Activated T-cell treated with anti-CD3 and anti-CD28 coated beads, Interleukin-2, amount 50 U/mL, for 1 hour (primary cell): ENCODE data around the gene FGR.
A peak's percentile ranks its signal among the peaks of the same experiment; 100 is the strongest.

Experiments
- DNase-seq: peaks from one replicate; pipeline ENCODE4 v3.0.0-alpha.2; 2020

The FGR gene

DNA sequence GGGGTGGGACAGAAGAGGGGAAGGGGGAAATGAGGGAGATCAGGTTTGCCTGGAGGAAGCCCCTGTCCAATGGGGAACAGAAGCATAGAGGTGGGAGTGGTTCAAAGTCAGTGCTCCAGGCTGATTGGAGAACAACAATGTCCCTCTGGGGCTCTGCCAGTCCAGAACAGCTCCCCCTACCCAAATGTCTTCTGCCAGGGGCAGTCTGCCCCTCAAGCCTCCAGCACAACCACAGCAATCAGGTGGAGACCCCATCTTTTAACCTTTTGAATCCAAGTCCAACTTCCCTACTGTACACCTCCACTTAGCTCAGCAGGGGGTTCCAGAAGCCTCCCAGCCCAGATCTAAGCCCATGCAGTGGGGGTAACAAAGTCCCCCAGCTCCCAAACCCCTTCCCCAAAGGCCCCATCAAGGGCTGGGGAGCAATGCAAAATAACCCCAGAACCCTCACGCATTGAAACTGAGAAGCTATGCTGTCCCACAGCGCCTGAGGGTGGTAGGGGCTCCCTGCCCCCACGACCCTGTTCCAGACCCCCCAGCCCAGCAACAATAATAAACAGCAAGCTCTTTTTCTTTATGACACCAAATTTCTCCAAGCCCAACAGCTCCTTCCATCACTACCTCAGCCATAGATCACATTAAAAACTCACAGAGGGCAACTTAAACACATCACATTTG lies 34.3 kb downstream of the FGR start:
- no peak for DNase-seq

DNA sequence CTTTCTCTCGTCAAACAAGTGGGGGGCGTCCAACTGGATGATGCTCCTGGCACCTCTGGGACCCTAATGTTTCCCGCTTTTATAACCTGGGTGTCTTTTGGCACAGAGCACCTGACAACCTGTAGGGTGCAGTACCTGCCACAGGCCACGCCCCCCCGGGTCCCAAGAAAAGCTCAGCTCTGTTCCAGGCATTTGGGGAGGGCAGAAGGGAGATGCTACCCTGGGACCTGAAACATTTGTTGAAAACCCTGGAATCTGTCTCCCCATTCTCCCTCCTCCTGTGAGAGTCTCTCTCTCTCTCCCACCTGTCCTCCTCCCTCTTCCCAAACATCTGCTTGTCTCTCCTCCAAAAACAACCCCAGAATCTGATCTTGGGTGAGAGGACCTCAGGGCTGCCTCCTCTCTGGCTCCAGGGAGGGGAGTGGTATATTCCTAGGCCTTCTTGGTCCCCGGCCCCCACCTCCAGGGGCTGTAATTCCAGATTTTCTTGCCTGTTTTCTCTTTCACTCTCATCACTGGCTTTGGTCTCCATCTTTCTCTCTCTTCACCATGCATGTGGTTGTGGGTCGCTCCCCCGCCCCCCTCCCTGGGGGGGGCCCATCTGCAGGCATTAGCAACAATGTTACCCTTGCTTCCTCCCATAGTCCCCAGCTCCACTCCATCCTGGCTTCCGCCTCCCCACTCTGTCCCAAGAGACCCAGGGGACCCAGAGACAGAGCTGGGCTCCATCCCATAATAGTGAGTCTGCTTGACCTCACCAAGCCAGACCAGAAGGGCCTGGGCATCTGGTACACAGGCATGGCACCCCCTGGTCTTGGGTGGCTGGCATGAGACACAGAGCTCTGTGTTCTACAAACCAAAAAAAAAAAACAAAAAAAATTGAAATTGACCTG lies 35.1 kb downstream of the FGR start:
- DNase-seq = no peak

DNA sequence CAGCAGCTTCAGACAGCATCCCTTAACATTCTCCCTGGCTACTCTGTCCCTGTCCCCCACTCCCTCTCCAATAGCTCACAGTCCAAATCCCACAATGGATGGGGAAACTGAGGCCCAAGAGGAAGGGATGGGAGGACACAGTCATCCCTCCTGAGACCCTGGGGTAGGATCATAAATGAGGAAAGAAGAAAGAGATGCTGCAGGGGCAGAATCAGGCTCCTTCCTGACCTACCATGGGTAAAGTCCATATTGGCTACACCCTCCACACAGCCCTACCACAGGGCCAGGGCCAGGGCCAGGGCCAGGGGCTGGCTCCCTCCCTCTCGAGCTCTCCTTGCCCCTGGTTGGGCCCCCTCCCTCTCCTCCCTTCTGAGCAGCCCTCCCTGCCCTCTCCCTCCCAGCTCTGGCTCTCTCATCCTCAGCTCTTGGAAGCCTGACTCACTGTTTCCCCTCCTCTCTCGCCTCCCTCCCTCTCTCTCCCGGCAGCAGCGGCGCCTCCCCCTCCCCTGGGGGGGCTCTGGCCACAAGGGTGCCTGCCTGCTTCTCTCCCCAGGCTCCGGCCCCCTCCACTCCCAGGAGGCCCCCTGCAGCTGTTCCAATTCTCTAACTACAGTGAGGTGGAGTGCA lies 36.0 kb downstream of the FGR start:
- peak; percentile 59 for DNase-seq

DNA sequence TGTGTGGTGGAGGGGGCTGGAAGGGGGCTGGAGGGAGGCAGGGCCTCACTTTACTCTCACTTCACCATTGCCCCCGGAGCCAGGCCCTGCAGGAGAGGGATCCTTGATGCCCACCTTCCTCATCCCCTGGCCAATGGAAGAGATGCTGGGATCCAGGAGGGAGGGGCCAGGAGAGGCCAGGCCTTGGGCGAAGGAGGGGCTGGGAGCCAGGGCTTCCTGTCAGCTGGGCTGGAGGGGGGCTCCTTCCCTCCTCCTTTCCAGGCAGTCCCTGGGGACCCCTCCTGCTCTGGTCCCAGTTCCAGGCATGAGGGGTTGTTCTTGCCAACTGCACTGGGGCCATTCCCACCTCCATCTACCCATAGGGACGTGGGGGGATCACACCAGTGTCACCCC lies 36.7 kb downstream of the FGR start:
- no peak for DNase-seq

DNA sequence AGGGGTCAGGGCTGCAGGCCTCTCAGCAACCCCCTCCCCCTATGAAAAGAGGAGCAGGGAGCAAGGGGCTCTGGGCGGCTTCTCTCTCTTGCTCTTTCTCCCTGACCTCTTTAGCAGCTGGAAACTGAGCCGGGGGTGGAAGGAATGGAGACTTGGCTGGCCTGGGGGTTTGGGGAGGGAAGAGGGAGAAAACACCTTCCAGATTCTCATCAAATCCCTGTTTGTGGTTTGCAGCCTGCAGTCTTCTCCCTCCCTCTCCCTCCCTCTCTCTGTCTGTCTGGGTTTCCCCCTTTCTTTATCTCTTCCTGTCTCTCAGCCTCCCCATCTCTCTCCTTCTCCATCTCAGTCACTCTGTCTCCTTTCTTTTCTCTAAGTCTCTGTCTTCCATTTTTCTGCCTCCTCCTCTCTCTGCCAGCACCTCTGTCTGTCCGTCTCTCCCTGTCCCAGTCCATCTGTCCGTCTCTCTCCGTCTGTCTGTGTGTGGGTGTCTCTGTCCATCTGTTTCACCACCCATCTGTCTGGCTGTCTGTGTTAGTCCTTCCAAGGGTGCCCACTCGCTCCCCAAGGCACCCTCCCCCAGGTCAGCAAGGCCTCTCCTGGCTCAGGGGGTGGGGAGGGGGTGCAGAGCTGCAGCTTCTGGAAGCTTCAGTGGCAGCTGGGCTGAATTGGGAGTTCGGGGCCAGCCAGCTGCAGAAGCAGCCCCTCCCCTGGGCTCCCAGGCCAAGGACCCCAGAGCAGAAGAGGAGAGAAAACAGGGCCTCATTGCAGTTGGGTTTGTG lies 37.3 kb downstream of the FGR start:
- no peak for DNase-seq

DNA sequence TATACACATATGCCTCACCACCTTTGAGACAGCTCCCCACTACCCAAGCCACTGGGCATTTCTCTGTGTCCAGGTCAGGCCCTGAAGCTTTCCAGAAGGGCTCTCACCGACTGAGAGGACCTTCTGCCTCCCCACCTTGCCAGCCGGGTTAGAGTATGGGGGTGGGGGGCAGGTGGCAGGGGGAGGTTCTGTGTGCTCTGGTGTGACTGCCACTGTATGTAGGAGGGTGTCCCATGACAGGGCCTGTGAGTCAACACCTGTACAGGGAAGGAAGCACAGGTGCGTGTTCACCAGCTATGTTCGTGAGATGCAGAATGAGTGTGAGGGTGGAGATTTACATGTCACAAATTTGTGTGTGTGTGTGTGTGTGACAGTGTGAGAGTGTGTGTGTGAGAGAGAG lies 38.0 kb downstream of the FGR start:
- DNase-seq = no peak

DNA sequence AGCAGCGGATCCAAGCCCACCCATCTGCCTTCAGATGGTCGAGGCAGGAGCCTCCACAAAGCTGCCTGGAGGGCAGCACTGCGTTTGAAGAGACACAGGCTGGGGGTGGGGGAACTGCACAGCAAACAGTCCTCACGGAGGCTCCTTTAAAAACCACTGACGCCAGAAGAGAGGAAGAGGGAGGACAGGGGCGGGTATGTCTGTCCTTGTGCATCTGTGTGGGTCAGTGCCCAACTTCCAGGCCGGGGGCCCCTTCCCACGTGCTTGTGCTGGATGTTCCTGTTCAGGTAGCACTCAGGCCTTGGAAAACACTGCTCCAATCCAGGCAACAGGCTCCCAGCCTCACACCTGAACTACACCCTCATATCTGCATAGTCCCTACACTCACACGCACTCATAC lies 38.7 kb downstream of the FGR start:
- no peak for DNase-seq

DNA sequence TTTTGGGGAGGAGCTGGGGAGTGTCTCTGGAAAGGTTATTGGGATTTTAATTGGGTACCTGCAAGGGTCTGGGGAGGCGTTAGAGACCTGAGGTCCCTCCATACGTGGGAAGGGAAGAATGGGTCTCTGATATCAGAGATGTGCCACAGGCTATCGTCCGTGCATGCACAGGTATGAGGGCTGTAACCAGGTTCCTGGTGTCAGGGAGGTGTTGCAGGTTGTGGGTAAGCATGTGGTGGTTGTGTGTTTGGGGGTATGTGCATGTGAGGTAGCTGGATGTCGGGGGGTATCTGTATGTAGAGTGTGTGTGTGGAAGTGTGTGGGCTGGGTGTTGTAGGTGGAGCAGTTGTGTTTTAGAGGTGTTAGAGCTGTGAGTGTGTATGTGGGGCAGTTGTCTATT lies 39.4 kb downstream of the FGR start:
- no peak for DNase-seq

DNA sequence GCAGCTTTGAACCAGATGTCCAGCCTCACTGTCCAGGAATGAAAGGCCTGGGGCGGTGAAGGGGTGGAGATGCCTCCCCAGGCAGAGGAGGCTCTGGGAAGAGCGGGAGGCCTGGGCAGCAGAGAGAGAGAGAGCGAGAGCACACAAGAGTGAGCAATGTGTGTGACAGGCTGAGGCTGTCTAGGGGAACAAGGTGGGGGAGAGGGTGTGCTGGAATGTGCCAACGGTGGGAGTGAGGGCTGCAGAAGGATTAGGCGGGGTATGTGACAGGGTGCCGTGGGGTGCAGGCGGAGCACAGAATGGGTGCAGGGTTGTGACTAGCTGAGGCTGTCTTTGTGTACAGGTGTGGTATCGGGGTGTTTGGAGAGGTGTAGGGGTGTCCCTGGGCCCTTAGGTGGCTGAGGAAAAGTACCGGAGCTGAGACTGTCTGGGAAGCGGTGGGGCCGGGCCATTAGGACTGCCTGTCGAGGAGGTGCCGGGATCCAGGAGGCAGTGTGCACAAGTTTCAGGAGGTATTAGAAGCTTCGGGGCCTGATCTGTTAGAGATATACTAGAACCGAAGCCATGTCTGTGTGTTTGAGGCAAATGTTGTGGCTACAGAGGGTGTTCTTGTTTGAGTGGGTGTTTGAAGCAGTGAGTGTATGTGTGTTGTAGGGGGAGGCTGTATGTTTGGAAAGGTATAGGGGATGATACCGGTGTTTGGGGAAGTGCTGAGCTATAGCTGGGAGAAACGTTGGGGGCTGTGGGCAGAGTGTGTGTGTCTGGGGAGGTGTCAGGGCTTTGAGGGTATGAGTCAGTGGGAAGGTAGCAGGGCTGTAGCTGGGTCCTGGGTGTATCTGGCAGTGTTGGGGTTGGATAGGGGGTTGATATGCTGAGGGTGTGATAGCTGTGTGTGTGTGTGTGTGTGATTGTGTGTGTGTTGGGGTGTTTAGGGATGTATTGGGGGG lies 40.1 kb downstream of the FGR start:
- no peak for DNase-seq

DNA sequence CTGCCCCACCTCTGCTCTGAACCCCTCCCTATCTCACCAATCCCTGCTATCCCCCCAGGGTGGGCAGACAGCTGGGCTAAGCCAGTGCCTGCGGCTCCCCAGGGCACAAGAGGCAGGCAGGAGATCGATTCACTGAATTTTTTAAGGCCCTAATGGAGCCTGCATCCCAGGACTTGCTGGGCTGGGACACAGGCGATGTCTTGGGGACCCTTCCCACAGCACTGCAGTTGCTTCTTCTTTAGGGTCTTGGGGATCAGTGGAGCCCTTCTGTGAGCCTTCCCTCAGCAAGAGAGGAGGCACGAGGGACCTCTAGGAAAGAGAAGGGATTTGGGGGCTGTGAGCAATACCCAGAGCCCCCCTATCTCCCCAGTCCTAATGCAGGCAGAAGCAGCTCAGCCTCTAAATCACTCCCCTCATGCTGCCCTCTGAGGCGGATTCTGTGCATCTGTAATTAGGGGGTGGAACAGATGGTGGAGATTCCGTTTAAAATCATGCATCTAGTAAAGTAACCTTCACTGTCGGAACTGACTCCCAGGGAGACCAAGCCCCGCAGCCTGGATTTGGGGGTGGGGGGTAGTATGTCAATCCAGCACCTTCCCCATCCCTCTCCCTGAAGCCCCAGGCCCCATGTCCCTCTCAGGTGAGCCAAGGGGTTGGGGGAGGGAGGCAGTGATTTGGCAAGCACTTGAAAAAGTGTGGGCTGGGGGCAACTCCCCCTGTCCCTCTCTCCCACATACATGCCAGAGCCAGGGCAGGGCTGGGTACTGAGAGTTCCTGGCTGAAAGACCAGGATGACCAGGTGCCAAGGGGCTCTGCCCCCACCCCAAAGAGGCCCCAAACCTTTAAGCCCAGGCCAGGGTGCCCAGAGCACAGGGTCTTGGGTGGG lies 41.1 kb downstream of the FGR start:
- no peak for DNase-seq

DNA sequence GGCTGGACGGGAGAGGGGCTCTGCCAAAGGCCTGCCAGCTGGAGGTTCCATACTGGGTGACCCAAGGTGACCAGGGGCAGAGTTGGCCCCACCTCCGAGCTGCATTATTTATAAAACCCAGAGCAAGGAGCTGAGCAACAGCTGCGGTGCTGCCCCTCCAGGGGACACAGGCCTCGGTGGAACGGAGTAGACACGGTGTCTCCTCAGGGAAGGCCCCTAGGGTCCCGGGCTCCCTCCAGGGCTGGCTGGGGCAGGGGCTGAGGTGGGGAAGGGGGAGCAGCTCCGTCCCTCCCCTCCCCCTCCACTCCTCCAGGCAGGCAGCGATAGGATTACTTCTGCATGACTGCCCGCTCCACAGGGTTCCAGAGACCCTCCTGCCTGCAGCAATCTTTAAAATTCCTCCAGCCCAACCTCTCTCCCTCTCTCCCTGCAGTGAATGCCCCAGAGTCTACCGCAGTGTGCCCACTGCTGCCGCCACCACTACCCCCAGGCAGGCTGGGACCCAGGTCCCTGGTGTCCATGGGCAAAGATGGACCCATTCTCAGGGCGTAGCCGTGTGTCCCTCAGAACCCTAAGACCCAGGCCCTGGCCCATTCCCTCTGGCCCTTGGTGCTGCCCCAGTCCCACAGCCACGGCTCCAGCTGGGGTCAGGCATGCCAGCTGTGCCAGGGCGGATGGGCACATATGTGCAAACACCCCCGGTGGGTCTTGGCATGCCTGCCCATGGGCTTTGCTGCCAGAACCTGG lies 41.9 kb downstream of the FGR start:
- DNase-seq = no peak

DNA sequence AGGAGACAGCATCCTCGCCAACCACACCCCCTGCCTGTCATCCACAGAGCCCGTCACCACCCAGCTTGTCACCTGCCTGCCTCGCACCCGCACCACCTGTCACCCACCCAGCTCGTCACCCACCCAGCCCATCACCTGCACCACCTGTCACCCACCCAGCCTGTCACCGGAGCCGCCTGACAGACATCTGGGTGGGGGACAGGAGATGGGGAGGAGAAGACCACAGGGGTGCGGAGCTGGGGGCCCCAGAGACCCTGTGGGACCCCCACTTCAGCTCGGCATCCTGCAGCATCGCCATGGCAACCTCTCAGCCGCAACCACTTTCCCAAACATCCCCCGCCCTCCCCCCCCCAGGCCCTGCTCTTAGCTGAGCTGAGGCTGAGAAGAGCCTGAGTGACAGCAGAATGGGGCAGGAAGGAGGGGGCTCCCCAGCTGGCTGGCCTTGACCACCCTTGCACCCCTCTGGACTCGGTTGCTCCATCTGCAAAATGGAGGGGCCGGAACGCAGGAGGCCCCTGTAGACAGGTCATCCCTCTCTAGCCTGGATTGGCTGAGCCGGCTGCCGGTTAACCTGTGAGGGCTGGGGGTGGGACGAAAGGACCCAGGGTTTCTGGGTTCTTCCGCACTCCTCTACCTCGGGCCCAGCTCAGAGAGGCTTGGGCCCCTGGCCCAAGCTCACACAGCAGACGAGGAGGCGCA lies 42.6 kb downstream of the FGR start:
- DNase-seq = no peak

DNA sequence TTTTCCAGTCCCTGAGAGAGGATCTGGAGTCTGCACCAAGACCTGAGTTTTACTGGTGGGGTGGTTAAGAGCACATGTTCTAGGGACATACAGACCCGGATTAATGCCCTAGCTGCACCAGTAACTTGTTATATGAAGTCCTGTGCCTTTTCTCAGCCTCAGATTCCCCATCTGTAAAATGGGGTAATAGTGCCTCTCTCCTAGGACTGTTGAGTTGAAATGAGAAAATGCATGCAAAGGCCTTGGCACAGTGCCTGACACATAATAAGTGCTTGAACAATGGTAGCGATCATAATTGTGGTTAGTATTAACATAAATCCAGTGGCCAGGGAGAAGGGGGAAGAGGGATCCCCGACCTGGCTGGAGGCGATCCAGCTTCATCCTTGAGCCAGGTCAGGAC lies 43.4 kb downstream of the FGR start:
- no peak for DNase-seq

DNA sequence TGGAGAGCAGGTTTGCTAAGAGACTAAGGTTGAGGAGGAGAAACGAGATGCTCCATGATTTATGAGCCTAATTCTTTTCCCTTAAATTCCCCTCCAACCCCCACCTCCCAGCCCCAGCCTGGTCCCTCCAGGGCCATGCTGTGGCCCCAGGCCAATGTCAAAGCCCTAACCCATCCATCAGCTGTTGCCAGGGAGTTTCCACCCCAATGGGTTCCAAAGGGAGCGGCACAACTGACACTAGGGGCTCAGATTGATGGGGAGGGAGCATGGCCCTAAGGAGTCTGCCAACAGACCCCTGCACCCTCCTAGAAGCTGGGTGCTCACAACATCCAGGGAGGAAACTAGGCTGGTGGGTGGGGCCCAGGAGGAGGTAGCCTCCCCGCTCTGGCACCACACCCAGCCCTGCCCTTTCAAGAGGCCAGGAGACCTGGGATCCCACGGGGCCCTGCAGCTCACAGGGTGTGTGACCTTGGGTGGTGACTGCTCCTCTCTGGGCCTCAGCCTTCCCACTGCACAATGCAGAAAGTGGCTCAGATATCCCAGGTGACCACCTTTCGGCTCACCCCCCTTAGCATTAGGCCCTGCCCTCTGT lies 44.0 kb downstream of the FGR start:
- no peak for DNase-seq

DNA sequence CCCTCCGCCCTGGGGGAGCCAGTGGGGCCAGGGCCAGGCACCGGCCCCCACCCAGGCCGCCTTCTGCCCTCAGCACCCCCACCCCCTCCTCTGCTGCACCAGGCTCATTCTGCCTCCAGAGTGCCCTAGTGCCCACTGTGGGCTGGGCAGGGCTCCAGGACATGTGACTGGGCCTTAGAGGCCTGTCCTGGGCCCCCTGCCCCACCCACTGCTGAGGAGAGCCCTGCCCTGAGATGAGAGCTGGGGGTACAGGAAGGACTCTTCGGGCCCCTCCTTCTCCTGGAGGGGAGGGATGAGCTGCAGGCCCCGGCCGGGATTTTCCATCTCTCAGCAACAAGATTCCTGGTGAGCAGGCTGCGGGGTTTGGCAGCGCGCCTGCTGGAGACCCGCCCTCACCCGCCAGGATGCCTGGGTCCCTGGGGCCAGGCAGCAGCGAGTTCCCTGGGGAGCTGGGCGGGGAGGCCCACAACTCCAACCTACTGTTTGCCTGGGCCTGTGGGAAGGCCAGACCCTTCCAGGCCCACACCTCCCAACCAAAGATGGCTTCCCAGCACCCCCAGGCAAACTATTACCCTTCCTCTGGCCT lies 45.1 kb downstream of the FGR start:
- DNase-seq = no peak

DNA sequence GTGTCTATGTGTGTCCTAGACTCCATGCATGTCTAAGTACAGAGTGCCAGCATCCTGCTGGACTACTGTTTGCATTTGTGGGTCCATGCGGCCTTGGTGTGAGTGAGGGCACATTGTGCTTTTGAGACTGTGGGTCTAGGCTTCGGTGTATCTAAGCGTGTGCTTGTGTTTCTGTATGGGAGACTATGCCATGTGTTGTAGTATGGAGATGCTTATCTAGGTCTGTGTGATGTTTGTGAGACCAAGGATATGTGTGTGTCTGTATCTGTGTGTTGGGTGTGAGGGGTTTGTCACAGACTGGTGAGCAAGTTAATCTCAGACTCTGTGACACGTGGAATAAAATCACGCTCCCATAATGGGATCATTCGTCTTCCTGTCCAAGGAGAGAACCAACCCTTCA lies 45.5 kb downstream of the FGR start:
- no peak for DNase-seq

DNA sequence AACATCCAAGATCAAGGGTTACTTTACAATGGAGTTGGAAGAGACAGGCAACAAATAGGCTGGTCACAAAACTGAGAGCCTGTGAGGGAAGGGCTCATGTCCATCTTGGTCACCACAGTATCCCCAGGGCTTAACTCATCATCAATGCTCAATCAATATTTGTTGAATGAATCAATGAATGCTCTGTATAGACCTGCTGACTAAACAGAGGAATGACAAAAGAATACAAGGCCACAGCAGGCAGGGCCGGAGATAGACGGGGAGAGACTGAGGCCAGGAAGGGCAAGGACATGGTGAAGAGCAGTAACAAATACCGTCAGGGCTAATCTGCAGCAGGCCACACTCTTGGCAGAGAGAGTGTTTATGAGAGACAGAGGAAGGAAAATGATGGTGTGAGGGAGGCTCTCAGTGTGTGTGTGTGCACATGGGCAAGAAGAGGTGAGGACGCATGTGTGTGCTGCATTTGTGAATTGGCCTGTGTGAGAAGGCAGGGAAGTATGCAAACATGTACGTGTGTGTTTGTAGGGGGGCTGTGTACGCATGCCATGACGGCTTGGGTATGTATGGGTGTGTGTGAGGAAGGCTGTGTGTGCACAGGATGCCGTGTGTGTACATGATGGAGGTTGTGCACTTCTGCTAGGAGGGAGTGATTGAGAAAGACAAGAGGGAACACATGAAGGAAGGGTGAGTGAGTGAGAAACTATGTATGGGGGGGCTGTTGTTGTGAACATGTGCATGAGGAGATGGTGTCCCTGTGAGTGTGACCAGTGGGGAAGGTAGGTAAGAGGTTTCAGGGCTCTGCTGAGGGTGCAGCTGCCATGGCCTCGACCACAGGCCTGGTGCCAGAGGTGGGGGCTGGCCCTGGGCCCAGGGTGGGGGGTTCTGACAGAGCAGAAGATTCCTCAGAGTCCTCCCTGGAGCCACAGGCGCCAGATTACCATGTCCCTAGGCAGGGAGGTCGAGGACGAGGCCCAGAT lies 46.4 kb downstream of the FGR start:
- no peak for DNase-seq

DNA sequence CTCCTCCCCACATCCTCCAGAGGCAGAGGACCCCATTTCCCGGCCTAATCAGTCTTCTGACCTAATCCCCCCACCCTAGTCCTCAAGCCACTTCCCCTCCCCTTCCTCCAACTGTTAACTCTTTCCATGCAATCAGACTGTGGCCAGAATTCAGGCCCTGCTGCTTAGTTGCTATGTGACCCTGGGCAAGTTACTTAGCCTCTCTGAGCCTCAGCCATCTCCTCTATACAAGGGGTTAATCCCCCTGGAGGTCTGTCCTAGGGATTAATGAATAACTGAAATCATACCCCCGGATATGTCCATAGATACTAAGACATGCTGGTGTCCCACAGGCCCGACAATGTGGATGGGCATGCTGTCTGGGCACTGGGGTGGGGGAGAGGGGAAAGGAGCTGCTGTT lies 49.3 kb downstream of the FGR start:
- no peak for DNase-seq
